Neuronal stem cell (in vitro differentiated cells): ENCODE data around the gene KRT7.

ENCODE experiments used
- DNase-seq: peaks from one replicate; pipeline ENCODE4 v3.0.0-alpha.2; 2013; ENCODE audit warnings: low spot score
- H2AFZ ChIP-seq: one replicate; pipeline ENCODE4 v1.6.1; 2013; ENCODE audit warnings: mild to moderate bottlenecking, low read length, inconsistent platforms
- H2AK5ac ChIP-seq: 2 replicates; pipeline ENCODE4 v1.6.1; 2013; ENCODE audit warnings: low read depth, mild to moderate bottlenecking, inconsistent platforms, low read length, moderate library complexity, mixed read lengths
- H2BK120ac ChIP-seq: 2 replicates; pipeline ENCODE4 v1.6.1; 2013; ENCODE audit warnings: low read depth, mild to moderate bottlenecking, inconsistent platforms, low read length, moderate library complexity, mixed read lengths
- H2BK12ac ChIP-seq: one replicate; pipeline ENCODE4 v1.6.1; 2013; ENCODE audit warnings: low read length, inconsistent platforms
- H2BK15ac ChIP-seq: 2 replicates; pipeline ENCODE4 v1.6.1; 2013; ENCODE audit warnings: mild to moderate bottlenecking, low read length, inconsistent platforms, mixed read lengths
- H2BK5ac ChIP-seq: one replicate; pipeline ENCODE4 v1.6.1; 2013; ENCODE audit warnings: inconsistent platforms, mild to moderate bottlenecking, low read length, moderate library complexity
- H3K14ac ChIP-seq: one replicate; pipeline ENCODE4 v1.6.1; 2013; ENCODE audit warnings: low read length, inconsistent platforms
- H3K18ac ChIP-seq: 2 replicates; pipeline ENCODE4 v1.6.1; 2013; ENCODE audit warnings: low read length, inconsistent platforms
- H3K23ac ChIP-seq: 2 replicates; pipeline ENCODE4 v1.6.1; 2013; ENCODE audit warnings: low read depth, mild to moderate bottlenecking, mixed read lengths, low read length, inconsistent platforms; ENCODE audit not compliant: poor library complexity
- H3K27ac ChIP-seq: replicated peaks from 3 replicates; pipeline ENCODE4 v1.5.1; 2013; ENCODE audit warnings: low read length, inconsistent platforms
- H3K27me3 ChIP-seq, 3 experiments: 2 replicates each; pipeline ENCODE4 v1.6.1; 2013; ENCODE audit warnings: low read length in 3 of 3, mild to moderate bottlenecking in 2 of 3, inconsistent platforms in 1 of 3, low read depth in 1 of 3, mixed read lengths in 1 of 3, moderate library complexity in 1 of 3; ENCODE audit not compliant: control insufficient read depth in 3 of 3, insufficient read depth in 3 of 3
- H3K36me3 ChIP-seq, 2 donors: replicated peaks in 1 of 2; 2 replicates each; pipeline ENCODE4 v1.6.1; 2013; ENCODE audit warnings: low read length in 2 of 2; ENCODE audit not compliant: control insufficient read depth in 2 of 2, insufficient read depth in 2 of 2
- H3K4ac ChIP-seq: 2 replicates; pipeline ENCODE4 v1.6.1; 2013; ENCODE audit warnings: inconsistent platforms, mild to moderate bottlenecking, low read length, moderate library complexity
- H3K4me1 ChIP-seq, 2 donors: 1 replicate in 1 of 2; 2 replicates in 1 of 2; pipeline ENCODE4 v1.6.1; 2013; ENCODE audit warnings: low read length in 2 of 2, low read depth in 1 of 2; ENCODE audit not compliant: control insufficient read depth in 2 of 2, insufficient read depth in 1 of 2
- H3K4me2 ChIP-seq: one replicate; pipeline ENCODE4 v1.6.1; 2013; ENCODE audit warnings: mild to moderate bottlenecking, low read length, inconsistent platforms; ENCODE audit not compliant: insufficient read depth, poor library complexity, severe bottlenecking
- H3K4me3 ChIP-seq, 2 donors: 2 replicates each; pipeline ENCODE4 v1.5.1; 2013; ENCODE audit warnings: low read length in 2 of 2, mild to moderate bottlenecking in 2 of 2, inconsistent platforms in 1 of 2, moderate library complexity in 1 of 2
- H3K79me1 ChIP-seq: one replicate; pipeline ENCODE4 v1.6.1; 2013; ENCODE audit warnings: low read depth, mild to moderate bottlenecking, inconsistent platforms, low read length, moderate library complexity
- H3K9ac ChIP-seq: one replicate; pipeline ENCODE4 v1.6.1; 2013; ENCODE audit warnings: mild to moderate bottlenecking, low read depth, low read length, inconsistent platforms; ENCODE audit not compliant: poor library complexity
- H3K9me3 ChIP-seq, 2 donors: replicated peaks in 1 of 2; 2 replicates each; pipeline versions ENCODE3 to v1.6.1; 2013; ENCODE audit warnings: low read length in 2 of 2, mild to moderate bottlenecking in 2 of 2, inconsistent platforms in 1 of 2, low read depth in 1 of 2, mixed read lengths in 1 of 2, moderate library complexity in 1 of 2; ENCODE audit not compliant: control insufficient read depth in 2 of 2, insufficient read depth in 1 of 2
- H4K8ac ChIP-seq: one replicate; pipeline ENCODE4 v1.6.1; 2013; ENCODE audit warnings: low read depth, mild to moderate bottlenecking, inconsistent platforms, low read length, moderate library complexity
- H4K91ac ChIP-seq: one replicate; pipeline ENCODE4 v1.6.1; 2013; ENCODE audit warnings: low read length, low read depth, mild to moderate bottlenecking, inconsistent platforms; ENCODE audit not compliant: poor library complexity
- WGBS, 2 donors: extraction: QIAGEN DNeasy Blood & Tissue Kit; methylation state at CpG; one replicate each; pipeline ENCODE4 v1.1.7; 2013; ENCODE audit warnings: missing lambda C conversion rate in 2 of 2, mixed read lengths in 1 of 2; ENCODE audit not compliant: insufficient read length in 2 of 2, insufficient replicate concordance in 1 of 2; ENCODE audit errors: extremely low coverage in 2 of 2; 5-methylcytosine and 5-hydroxymethylcytosine counted together

The KRT7 gene

DNA sequence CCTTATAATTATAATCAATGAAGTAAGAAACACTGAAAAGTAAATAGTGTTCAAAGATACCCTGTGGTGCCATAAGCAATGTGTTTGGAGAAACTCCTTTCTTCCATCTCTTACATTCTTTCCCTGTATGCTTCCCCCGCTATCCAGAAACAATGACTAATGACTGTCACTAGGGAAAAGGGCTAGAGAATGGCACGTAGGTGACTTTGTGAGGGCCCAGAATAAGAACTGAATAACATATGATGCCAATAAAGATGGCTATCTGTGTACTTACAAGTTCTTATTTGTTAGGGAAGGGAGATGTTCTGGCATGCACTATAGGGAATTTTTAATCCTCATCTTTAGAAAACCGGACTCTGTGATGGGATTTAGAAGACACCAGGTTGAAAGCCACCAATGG, 4.7 kb upstream of the KRT7 start:
- H3K14ac ChIP-seq: no peak overlapping the region
- H2BK15ac ChIP-seq: no peak overlapping the region
- H3K79me1 ChIP-seq: no peaks in the 10 kb centered on the region
- no peak overlapping the region for H2BK5ac ChIP-seq
- peaks cover 6 to 40% (median 16%) of the 10 kb centered on the region in 3 experiments for H3K27me3 ChIP-seq
- no peak overlapping the region for H4K8ac ChIP-seq
- DNase-seq: no peak
- no peak overlapping the region for H3K23ac ChIP-seq
- no peaks in the 10 kb centered on the region for H3K36me3 ChIP-seq
- H3K4ac ChIP-seq: no peak overlapping the region
- H2AFZ ChIP-seq: no peak overlapping the region
- no peak overlapping the region for H3K27ac ChIP-seq
- H3K4me1 ChIP-seq: peaks cover 0 to 8% of the 10 kb centered on the region in 2 donors
- H2BK120ac ChIP-seq: no peak overlapping the region
- no peak overlapping the region for H3K18ac ChIP-seq
- no peak overlapping the region for H2AK5ac ChIP-seq
- no peak overlapping the region for H3K4me3 ChIP-seq
- no CpG with 5 or more reads among the region's 3 CpGs for WGBS, 2 donors
- no peaks in the 10 kb centered on the region for H3K9me3 ChIP-seq
- no peak overlapping the region for H2BK12ac ChIP-seq
- no peak overlapping the region for H3K4me2 ChIP-seq
- no peak overlapping the region for H3K9ac ChIP-seq
- H4K91ac ChIP-seq: no peak overlapping the region

DNA sequence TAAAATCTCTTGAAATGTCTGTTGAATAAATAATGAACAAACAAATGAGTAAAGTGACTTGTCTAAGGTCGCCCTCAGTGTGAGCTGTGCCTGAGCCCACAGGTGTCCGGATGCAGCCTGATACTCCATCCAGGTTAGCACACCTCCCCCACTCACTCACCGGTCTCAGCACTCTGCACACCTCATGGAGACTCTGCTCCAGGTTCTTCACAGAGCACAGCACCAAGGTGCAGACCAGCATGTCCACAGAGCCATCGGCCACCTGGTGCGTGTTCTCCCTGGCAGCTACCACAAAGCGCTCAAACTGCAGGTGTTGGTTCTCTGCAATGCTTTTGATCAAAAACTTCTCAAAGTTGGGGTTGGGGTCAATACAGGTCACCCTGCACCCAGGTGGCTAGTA, 4.1 kb upstream of the KRT7 start:
- Histone ChIP-seq H3K14ac (no peak overlapping the region), H3K36me3 (no peaks in the 10 kb centered on the region), H4K91ac (no peak overlapping the region), H2BK15ac (no peak overlapping the region), H3K79me1 (no peaks in the 10 kb centered on the region), H3K27me3 (peaks cover 6 to 46% (median 21%) of the 10 kb centered on the region in 3 experiments), H3K27ac (no peak overlapping the region), H2AFZ (no peak overlapping the region), H2BK5ac (no peak overlapping the region), H2BK120ac (no peak overlapping the region), H3K4me2 (no peak overlapping the region), H2AK5ac (no peak overlapping the region), H3K23ac (no peak overlapping the region), H3K4me1 (peaks cover 0 to 11% of the 10 kb centered on the region in 2 donors), H3K4ac (no peak overlapping the region), H3K18ac (no peak overlapping the region), H4K8ac (no peak overlapping the region), H3K4me3 (no peak overlapping the region), H3K9ac (no peak overlapping the region), H2BK12ac (no peak overlapping the region), H3K9me3 (no peaks in the 10 kb centered on the region)
- WGBS, 2 donors: no CpG with 5 or more reads among the region's 6 CpGs
- no peak for DNase-seq

DNA sequence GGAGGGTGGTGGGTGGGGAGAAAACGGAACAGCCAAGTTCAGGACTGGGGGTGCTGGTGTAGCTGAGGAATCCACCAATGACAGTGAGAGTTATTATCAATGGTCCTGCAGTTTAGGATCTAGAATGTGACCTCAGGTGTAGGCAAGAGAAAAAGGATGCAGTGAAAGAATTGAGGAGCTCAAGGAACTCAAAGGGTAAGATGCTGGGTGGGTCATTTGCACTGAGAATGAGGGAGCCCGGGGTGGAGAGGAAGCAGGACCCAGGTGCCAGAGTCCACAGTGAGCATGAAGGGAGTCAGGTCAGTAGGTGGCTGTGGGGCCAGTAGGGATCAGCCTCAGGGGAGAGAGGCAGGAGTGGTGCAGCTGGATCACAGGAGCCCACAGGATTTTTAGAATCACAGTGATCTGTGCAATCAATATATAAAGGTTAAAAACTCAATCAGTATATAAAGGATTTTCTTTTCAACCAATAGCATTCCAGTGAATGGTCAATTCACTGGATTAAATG, 3.2 kb upstream of the KRT7 start:
- no peak overlapping the region for H3K4me2 ChIP-seq
- no peaks in the 10 kb centered on the region for H3K36me3 ChIP-seq
- H3K27me3 ChIP-seq: peaks cover 6 to 55% (median 27%) of the 10 kb centered on the region in 3 experiments
- H4K91ac ChIP-seq: no peak overlapping the region
- no peak for DNase-seq
- H3K18ac ChIP-seq: no peak overlapping the region
- H3K4ac ChIP-seq: no peak overlapping the region
- H3K27ac ChIP-seq: no peak overlapping the region
- H3K79me1 ChIP-seq: no peaks in the 10 kb centered on the region
- H3K4me1 ChIP-seq: peaks cover 0 to 11% of the 10 kb centered on the region in 2 donors
- no peak overlapping the region for H3K14ac ChIP-seq
- H3K9ac ChIP-seq: no peak overlapping the region
- H3K4me3 ChIP-seq: no peak overlapping the region
- H2BK5ac ChIP-seq: no peak overlapping the region
- H4K8ac ChIP-seq: no peak overlapping the region
- H2BK12ac ChIP-seq: no peak overlapping the region
- no peaks in the 10 kb centered on the region for H3K9me3 ChIP-seq
- H3K23ac ChIP-seq: no peak overlapping the region
- no CpG with 5 or more reads among the region's 2 CpGs for WGBS, 2 donors
- H2AFZ ChIP-seq: no peak overlapping the region
- H2BK120ac ChIP-seq: no peak overlapping the region
- no peak overlapping the region for H2AK5ac ChIP-seq
- no peak overlapping the region for H2BK15ac ChIP-seq

DNA sequence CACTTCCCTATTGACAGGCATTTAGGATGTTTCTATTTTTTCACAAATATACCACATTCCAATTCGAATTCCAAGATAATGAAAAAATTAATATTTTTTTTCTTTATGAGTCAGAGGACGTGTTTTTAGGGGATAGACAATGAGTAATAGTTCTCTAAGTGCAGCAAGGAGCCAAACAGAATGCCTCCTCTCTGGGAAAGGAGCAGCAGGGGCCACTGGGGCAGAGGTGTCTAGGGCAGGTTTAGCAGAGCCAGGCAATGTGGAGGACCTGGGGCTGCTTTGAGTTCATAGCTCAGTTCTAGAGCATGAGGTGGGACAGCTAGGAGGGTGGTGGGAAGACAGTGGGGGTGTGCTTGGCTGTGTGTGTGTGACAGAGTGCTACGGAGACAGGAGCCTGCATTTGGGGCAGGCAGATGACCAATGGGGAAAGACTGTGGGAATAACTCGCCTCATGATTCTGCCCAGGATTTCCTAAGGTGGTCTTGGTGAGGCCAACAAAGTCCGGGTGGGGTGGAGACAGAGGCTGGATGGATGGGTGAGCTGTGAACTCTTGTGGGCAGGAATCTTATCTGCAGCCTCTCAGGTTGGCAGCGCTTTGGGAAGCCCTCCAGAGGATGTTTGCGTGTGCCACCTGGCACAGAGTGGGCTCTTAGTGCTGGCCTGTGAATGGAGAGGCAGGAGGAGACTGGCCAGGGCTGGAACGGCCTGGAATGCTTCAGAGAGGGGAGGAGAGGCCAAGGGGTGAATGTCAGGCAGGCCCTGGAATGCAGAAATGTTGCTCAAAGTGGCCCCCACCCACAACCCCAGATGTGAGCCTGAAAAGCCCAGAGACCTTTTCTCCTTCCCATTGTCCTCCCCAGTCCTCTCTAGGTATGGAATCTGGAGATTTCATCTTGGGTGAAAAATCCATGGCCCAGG, 2.4 kb upstream of the KRT7 start:
- WGBS, 2 donors: no CpG with 5 or more reads among the region's 8 CpGs
- Histone ChIP-seq H3K4me2 (no peak overlapping the region), H3K14ac (no peak overlapping the region), H3K4me1 (peaks cover 0 to 11% of the 10 kb centered on the region in 2 donors), H3K4me3 (no peak overlapping the region), H2AK5ac (no peak overlapping the region), H4K91ac (no peak overlapping the region), H3K36me3 (no peaks in the 10 kb centered on the region), H3K27ac (no peak overlapping the region), H4K8ac (no peak overlapping the region), H3K9ac (no peak overlapping the region), H3K23ac (no peak overlapping the region), H3K4ac (no peak overlapping the region), H2BK15ac (no peak overlapping the region), H2BK12ac (no peak overlapping the region), H3K18ac (peak overlapping the region; percentile 49), H3K9me3 (no peaks in the 10 kb centered on the region), H3K79me1 (no peaks in the 10 kb centered on the region), H2BK120ac (no peak overlapping the region), H2AFZ (no peak overlapping the region), H2BK5ac (no peak overlapping the region), H3K27me3 (peaks cover 6 to 62% (median 27%) of the 10 kb centered on the region in 3 experiments)
- no peak for DNase-seq
